ENCODE measurements around the gene SNRNP40. TPM values are rescaled to one million over a fixed set of nuclear protein-coding genes. Genes with fewer than 3 reads are reported as not detected.
"Not testable (repeated sequence)": the region's sequence is repeated elsewhere in the genome, so short reads cannot be mapped to it uniquely, and the experiment has no call there.

Gene SNRNP40
- total RNA-seq, 4 donors from 2014 or later, result 21.9 to 32.1 (median 23.6) TPM

- intact Hi-C loops (cut with DNase I; ENCODE audit: low total_unique reads) (no loop called here), in situ Hi-C loops (cut with MboI; ENCODE audit: low sequenced_read_pairs in 4 of 4) (no loop called here)
- TF ChIP-seq CTCF (IDR thresholded peaks at IDR 0.05 in 4 of 5, conservative IDR thresholded peaks at IDR 0.05 in 1 of 5), result no peak
- TF ChIP-seq POLR2A (IDR thresholded peaks at IDR 0.05), result no peak
- Histone ChIP-seq H3K9me3 (no peaks in the 10 kb centered on the region), H3K4me3 (no peak overlapping the region), H3K36me3 (peaks cover 0 to 51% of the 10 kb centered on the region in 2 donors), H3K4me1 (peaks cover 0 to 10% of the 10 kb centered on the region in 2 donors), H3K27me3 (no peaks in the 10 kb centered on the region), H3K27ac (no peak overlapping the region)
- no peak for DNase-seq
- no peak for ATAC-seq
These were observed 23.0 kb downstream of the SNRNP40 start for GRCh38 chr1:31273619-31274018.

DNA sequence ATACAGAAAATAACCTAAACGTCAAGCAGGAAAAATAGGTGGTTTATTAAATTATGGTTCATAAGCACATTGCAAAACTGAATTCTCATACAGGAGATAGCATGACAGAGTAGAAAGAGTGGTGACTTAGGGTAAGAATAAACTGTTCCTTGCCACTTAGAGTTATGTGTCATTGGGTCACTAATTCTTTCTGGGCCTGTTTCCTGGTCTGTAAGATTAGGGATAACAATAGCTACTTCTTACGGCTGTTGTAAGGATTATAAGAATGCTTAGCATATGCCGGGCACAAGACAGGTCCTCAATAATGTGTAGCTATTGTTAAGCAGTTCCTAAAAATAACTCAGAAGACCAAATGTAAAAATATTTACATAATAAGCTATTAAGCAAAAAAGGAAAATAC lies 24.2 kb downstream of the SNRNP40 start:
- H3K27ac ChIP-seq, result no peak overlapping the region
- ATAC-seq, result peak in 1 of 2 donors; percentile 52
- no peak for TF ChIP-seq POLR2A (IDR thresholded peaks at IDR 0.05)
- intact Hi-C loops (cut with DNase I; ENCODE audit: low total_unique reads) (no loop called here), in situ Hi-C loops (cut with MboI; ENCODE audit: low sequenced_read_pairs in 4 of 4) (no loop called here)
- H3K4me3 ChIP-seq, result no peak overlapping the region
- H3K27me3 ChIP-seq, result no peaks in the 10 kb centered on the region
- H3K9me3 ChIP-seq, result no peaks in the 10 kb centered on the region
- DNase-seq, result no peak
- H3K4me1 ChIP-seq, result peaks cover 0 to 10% of the 10 kb centered on the region in 2 donors
- H3K36me3 ChIP-seq, result peaks cover 0 to 51% of the 10 kb centered on the region in 2 donors

- in situ Hi-C loops (cut with MboI; ENCODE audit: low sequenced_read_pairs in 4 of 4), result no loop called here
- ATAC-seq, result no peak
- H3K9me3 ChIP-seq, result no peaks in the 10 kb centered on the region
These were observed 30.0 kb downstream of the SNRNP40 start for GRCh38 chr1:31266547-31266946.

GRCh38 chr1:31264790-31265386 lies 31.7 kb downstream of the SNRNP40 start:
- peak overlapping the region; percentile 54 to 70 (median 57) for H3K27ac ChIP-seq
- peak; percentile 71 to 81 for ATAC-seq
- peaks cover 0 to 53% of the 10 kb centered on the region in 2 donors for H3K36me3 ChIP-seq
- H3K4me1 ChIP-seq, result peaks cover 25 to 35% of the 10 kb centered on the region in 2 donors
- H3K27me3 ChIP-seq, result no peaks in the 10 kb centered on the region
- in situ Hi-C loops (cut with MboI; ENCODE audit: low sequenced_read_pairs in 4 of 4) (no loop called here), intact Hi-C loops (cut with DNase I; ENCODE audit: low total_unique reads) (no loop called here)
- no peak overlapping the region for H3K4me3 ChIP-seq
- peak; percentile 22 to 60 for DNase-seq
- H3K9me3 ChIP-seq, result no peaks in the 10 kb centered on the region
- TF ChIP-seq POLR2A (IDR thresholded peaks at IDR 0.05) (no peak), CTCF (IDR thresholded peaks at IDR 0.05 in 4 of 5, conservative IDR thresholded peaks at IDR 0.05 in 1 of 5) (no peak)

More at GRCh38 chr1:31266547-31266946, 30.0 kb downstream of the SNRNP40 start:
- H3K36me3 ChIP-seq, result peaks cover 0 to 52% of the 10 kb centered on the region in 2 donors
- H3K4me1 ChIP-seq, result peaks cover 25 to 26% of the 10 kb centered on the region in 2 donors
- TF ChIP-seq POLR2A (IDR thresholded peaks at IDR 0.05) (no peak), CTCF (IDR thresholded peaks at IDR 0.05 in 4 of 5, conservative IDR thresholded peaks at IDR 0.05 in 1 of 5) (no peak)
- DNase-seq, result no peak
- H3K27ac ChIP-seq, result peak overlapping the region in 2 of 4 donors; percentile 54 to 58
- no peaks in the 10 kb centered on the region for H3K27me3 ChIP-seq
- no peak overlapping the region for H3K4me3 ChIP-seq
- intact Hi-C loops (cut with DNase I; ENCODE audit: low total_unique reads), result no loop called here

GRCh38 chr1:31263408-31263807 lies 33.2 kb downstream of the SNRNP40 start:
- no peak for DNase-seq
- intact Hi-C loops (cut with DNase I; ENCODE audit: low total_unique reads) (no loop called here), in situ Hi-C loops (cut with MboI; ENCODE audit: low sequenced_read_pairs in 4 of 4) (no loop called here)
- ATAC-seq, result no peak
- Histone ChIP-seq H3K27me3 (no peaks in the 10 kb centered on the region), H3K4me3 (no peak overlapping the region), H3K9me3 (no peaks in the 10 kb centered on the region), H3K27ac (peak overlapping the region in 3 of 4 donors; percentile 29 to 58 (median 54)), H3K36me3 (peaks cover 0 to 55% of the 10 kb centered on the region in 2 donors), H3K4me1 (peaks cover 25 to 46% of the 10 kb centered on the region in 2 donors)
- TF ChIP-seq CTCF (IDR thresholded peaks at IDR 0.05 in 4 of 5, conservative IDR thresholded peaks at IDR 0.05 in 1 of 5), result no peak
- TF ChIP-seq POLR2A (IDR thresholded peaks at IDR 0.05), result no peak

- H3K4me1 ChIP-seq, result peaks cover 33 to 57% of the 10 kb centered on the region in 2 donors
- DNase-seq; H3K9me3 ChIP-seq; H3K4me3 ChIP-seq; in situ Hi-C loops (cut with MboI; ENCODE audit: low sequenced_read_pairs in 4 of 4); ATAC-seq; H3K27me3 ChIP-seq; intact Hi-C loops (cut with DNase I; ENCODE audit: low total_unique reads): not testable (repeated sequence)
- peaks cover 0 to 51% of the 10 kb centered on the region in 2 donors for H3K36me3 ChIP-seq
- H3K27ac ChIP-seq, result peak overlapping the region; percentile 29 to 59 (median 50)
These were observed 34.2 kb downstream of the SNRNP40 start for GRCh38 chr1:31262393-31262792.
